ENCODE data around the gene CDC20B. TPM values are rescaled to one million over a fixed set of nuclear protein-coding genes. Genes with fewer than 3 reads are reported as not detected.

The CDC20B gene
- under 1 TPM; 0.08 to 0.21 TPM for total RNA-seq

- ChIA-PET CTCF (interaction anchor here (1.1 to 1.2 kb wide), 2 partner anchors 52 to 519 kb away, joined by 3 to 4 read pairs; no protein-coding TSS in a partner anchor), POLR2A (no interaction called here)
These were observed at the start of gene CDC20B for GRCh38 chr5:55172937-55173686. Gene CDC20B, minus strand, starts transcription at chr5:55173177. Its CDS starts 177 bp downstream, at chr5:55173000.

- POLR2A ChIA-PET, result no interaction called here
- CTCF ChIA-PET, result interaction anchor here (1.0 kb wide), 1 partner anchor 46 kb away, joined by 3 read pairs; no protein-coding TSS in a partner anchor
These were observed 49.4 kb upstream of the CDC20B start for GRCh38 chr5:55222092-55222984.

DNA sequence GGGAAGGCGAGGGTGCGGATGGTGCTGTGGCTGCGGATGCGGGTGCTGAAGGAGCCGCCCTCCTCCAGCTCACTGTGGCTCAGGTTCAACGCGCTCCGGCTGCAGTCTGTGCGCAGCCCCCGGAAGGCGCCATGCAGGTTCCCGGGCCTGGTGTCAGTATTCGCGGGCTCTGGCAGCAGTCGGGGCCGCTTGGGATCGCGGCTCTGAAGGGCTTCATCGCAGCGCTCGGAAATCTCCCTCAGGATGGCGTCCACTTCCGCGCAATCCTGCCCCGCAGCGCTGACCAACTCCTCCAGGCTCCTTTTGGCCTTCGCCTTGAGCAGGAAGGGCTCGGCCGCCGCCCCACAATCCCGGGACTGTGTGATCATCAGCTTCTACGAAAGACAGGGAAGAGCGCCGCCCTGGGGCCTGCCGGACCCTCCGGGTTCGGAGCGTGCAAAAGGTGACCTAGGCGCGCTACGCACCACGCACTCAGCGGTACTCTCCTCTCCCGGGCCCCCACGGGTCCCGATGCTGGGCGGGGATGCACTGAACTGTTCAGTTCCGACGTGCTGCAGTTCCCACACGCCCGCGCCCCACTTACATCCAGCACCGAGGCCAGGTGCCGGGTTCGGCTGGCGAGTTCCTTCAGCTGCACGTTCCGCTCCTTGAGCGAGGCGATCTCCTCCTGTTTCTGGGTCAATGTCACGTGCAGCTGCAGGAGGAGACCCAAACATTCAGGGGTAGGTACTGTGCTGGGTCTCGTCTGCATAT lies 47.6 kb upstream of the CDC20B start:
- ChIA-PET CTCF (no interaction called here), POLR2A (no interaction called here)

GRCh38 chr5:55219770-55220169 lies 46.8 kb upstream of the CDC20B start:
- POLR2A ChIA-PET, result no interaction called here
- CTCF ChIA-PET, result no interaction called here

DNA sequence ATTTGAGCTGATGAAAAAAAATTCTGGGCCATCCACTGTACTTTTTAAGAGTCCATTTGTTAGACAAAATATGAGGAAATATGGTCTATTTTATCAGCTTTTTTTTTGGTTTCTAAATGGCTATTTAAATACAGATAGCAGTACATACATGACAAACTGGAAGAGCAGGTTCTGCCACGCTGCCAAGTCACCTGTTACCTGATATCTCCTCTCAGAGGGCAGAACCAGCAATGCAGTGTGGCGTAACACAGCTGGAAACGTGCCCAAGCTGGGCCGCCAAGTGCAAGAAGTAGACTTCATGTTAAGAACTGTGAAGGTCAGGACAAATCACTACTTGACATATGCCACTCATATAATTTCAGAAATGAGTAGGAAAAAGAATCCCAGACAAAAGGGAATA lies 46.0 kb upstream of the CDC20B start:
- CTCF ChIA-PET, result no interaction called here
- POLR2A ChIA-PET, result interaction anchor here (0.5 kb wide), 1 partner anchor 89 kb away, joined by 3 read pairs; the partner anchor contains the start of gene MTREX

GRCh38 chr5:55211184-55211874 lies 38.4 kb upstream of the CDC20B start:
- POLR2A ChIA-PET, result interaction anchor here (0.7 kb wide), 1 partner anchor 73 kb away, joined by 4 read pairs; no protein-coding TSS in a partner anchor
- CTCF ChIA-PET, result no interaction called here

- ChIA-PET POLR2A (no interaction called here), CTCF (no interaction called here)
These were observed 32.0 kb upstream of the CDC20B start for GRCh38 chr5:55205001-55205400.

GRCh38 chr5:55191165-55191564 lies 18.2 kb upstream of the CDC20B start:
- ChIA-PET POLR2A (no interaction called here), CTCF (no interaction called here)

- ChIA-PET CTCF (interaction anchor here (1.1 kb wide), 1 partner anchor 12 kb away, joined by 3 read pairs; no protein-coding TSS in a partner anchor), POLR2A (no interaction called here)
These were observed 15.9 kb upstream of the CDC20B start for GRCh38 chr5:55188656-55189540.

DNA sequence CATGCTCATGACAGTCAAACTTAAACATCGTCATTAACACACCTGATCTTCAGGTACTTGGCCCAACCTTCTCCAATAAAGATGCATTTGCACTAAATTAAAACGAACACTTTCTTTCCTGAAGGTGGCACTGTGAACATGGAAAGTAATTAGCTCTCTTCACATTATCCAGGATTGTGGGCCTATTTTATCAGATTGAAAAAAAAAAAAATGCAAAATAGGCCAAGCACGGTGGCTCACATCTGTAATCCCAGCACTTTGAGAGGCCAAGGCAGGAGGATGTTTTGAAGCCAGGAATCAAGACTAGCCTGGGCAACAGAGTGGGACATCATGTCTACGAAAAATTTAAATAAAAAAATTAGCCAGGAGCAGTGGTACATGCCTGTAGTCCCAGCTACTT lies 14.4 kb upstream of the CDC20B start:
- CTCF ChIA-PET, result interaction anchor here (0.7 to 1.0 kb wide), 2 partner anchors 10 to 15 kb away, joined by 3 read pairs; no protein-coding TSS in a partner anchor

DNA sequence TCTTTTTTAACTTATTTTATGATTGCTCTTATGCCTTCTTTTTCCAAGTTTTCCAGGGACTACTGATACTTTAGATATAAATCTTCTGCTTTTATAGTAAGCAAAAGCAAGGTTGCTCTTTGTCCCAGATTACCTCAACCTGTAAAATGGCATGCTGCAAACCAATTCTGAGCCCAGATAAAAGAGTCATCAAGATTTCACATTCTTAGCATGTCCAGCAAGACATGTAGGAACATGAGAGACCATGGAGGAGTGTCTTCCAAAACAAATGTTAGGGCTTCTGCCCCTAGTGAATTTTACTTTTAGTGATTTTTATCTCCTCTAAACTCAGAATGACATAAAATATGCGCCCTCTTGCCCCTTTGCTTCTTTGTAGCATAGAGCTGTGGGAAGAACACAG lies 7.0 kb upstream of the CDC20B start:
- POLR2A ChIA-PET, result no interaction called here
- CTCF ChIA-PET, result no interaction called here

More for the DNA sequence above, 14.4 kb upstream of the CDC20B start:
- POLR2A ChIA-PET, result no interaction called here

GRCh38 chr5:55177078-55177477 lies 4.1 kb upstream of the CDC20B start:
- ChIA-PET POLR2A (no interaction called here), CTCF (interaction anchor here (0.9 to 2.1 kb wide), 3 partner anchors 12 to 57 kb away, joined by 3 to 5 read pairs (median 3); partner anchors contain the start of gene CCNO)

GRCh38 chr5:55176176-55176818 lies 3.3 kb upstream of the CDC20B start:
- ChIA-PET CTCF (interaction anchor here (1.1 to 2.1 kb wide), 5 partner anchors 9 to 58 kb away, joined by 3 to 5 read pairs (median 4); partner anchors contain the start of gene CCNO), POLR2A (no interaction called here)

GRCh38 chr5:55175781-55176175 lies 2.8 kb upstream of the CDC20B start:
- ChIA-PET CTCF (interaction anchor here (1.1 to 2.1 kb wide), 5 partner anchors 8 to 58 kb away, joined by 3 to 5 read pairs (median 4); partner anchors contain the start of gene CCNO), POLR2A (no interaction called here)

- ChIA-PET CTCF (interaction anchor here (1.1 to 1.2 kb wide), 2 partner anchors 52 to 519 kb away, joined by 3 to 4 read pairs; no protein-coding TSS in a partner anchor), POLR2A (interaction anchor here (0.6 kb wide), 1 partner anchor 219 kb away, joined by 6 read pairs; no protein-coding TSS in a partner anchor)
These were observed 782 bp upstream of the CDC20B start for GRCh38 chr5:55173687-55174230.

- CTCF ChIA-PET, result interaction anchor here (0.7 to 1.3 kb wide), 5 partner anchors 16 to 520 kb away, joined by 3 to 4 read pairs (median 3); no protein-coding TSS in a partner anchor
- POLR2A ChIA-PET, result no interaction called here
These were observed 702 bp downstream of the CDC20B start for GRCh38 chr5:55172051-55172899.
